Epithelial cell of proximal tubule (primary cell): ENCODE measurements around the gene LEO1. TPM values are rescaled to one million over a fixed set of nuclear protein-coding genes. Genes with fewer than 3 reads are reported as not detected.

ENCODE experiments used
- DNase-seq: peaks from one replicate; pipeline ENCODE4 v3.0.0-alpha.2; 2011; ENCODE audit warnings: low read depth
- H3K4me3 ChIP-seq: 2 replicates; pipeline ENCODE4 v1.5.1; 2011; ENCODE audit warnings: low read depth, mild to moderate bottlenecking, low read length
- total RNA-seq: library from RNA; depleted of rRNA; stranded (reverse); fragments of >200 nt; gene quantifications from 2 replicates; pipeline ENCODE4 v1.2.3, GENCODE V29; 2015
- TF ChIP-seq, protein P1 (sequence below): conservative IDR thresholded peaks from 2 replicates; pipeline ENCODE4 v1.5.1; 2012; ENCODE audit warnings: low read depth, mild to moderate bottlenecking, low read length

The LEO1 gene
- total RNA-seq, 1 donor from 2014 or later: 31.5 TPM

GRCh38 chr15:51908316-51908715, 63.3 kb downstream of the LEO1 start:
- DNase-seq: no peak
- TF ChIP-seq, protein P1, sequence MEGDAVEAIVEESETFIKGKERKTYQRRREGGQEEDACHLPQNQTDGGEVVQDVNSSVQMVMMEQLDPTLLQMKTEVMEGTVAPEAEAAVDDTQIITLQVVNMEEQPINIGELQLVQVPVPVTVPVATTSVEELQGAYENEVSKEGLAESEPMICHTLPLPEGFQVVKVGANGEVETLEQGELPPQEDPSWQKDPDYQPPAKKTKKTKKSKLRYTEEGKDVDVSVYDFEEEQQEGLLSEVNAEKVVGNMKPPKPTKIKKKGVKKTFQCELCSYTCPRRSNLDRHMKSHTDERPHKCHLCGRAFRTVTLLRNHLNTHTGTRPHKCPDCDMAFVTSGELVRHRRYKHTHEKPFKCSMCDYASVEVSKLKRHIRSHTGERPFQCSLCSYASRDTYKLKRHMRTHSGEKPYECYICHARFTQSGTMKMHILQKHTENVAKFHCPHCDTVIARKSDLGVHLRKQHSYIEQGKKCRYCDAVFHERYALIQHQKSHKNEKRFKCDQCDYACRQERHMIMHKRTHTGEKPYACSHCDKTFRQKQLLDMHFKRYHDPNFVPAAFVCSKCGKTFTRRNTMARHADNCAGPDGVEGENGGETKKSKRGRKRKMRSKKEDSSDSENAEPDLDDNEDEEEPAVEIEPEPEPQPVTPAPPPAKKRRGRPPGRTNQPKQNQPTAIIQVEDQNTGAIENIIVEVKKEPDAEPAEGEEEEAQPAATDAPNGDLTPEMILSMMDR: no peak

GRCh38 chr15:51907136-51907862, 64.3 kb downstream of the LEO1 start:
- no peak overlapping the region for H3K4me3 ChIP-seq
- DNase-seq: no peak
- TF ChIP-seq, protein P1: peak; percentile 37

More at GRCh38 chr15:51908316-51908715, 63.3 kb downstream of the LEO1 start:
- H3K4me3 ChIP-seq: no peak overlapping the region

GRCh38 chr15:51904931-51905330, 66.6 kb downstream of the LEO1 start:
- TF ChIP-seq, protein P1: no peak
- H3K4me3 ChIP-seq: no peak overlapping the region
- no peak for DNase-seq

DNA sequence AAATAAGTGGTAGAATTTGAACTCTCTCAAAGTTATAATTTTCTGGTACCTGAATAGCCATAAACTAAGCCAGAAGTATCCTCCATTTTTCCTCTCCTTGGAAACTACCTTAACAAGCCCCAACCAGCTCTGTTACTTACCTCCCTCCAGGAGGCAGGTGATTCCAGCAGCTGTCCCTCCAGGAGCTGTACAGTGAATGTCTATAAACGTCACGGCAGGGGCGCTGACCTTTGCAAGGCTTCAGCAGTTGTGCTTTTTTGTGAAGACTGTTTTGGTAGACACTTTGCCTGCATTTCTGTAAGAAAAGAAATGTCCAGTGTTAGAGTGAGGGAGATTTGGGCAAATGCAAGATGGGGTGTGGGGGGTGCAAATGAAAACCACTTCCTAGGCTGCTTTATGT, 67.2 kb downstream of the LEO1 start:
- H3K4me3 ChIP-seq: no peak overlapping the region
- DNase-seq: no peak
- TF ChIP-seq, protein P1: no peak

GRCh38 chr15:51889486-51889885, 82.1 kb downstream of the LEO1 start:
- DNase-seq: no peak
- no peak overlapping the region for H3K4me3 ChIP-seq
- TF ChIP-seq, protein P1: no peak

DNA sequence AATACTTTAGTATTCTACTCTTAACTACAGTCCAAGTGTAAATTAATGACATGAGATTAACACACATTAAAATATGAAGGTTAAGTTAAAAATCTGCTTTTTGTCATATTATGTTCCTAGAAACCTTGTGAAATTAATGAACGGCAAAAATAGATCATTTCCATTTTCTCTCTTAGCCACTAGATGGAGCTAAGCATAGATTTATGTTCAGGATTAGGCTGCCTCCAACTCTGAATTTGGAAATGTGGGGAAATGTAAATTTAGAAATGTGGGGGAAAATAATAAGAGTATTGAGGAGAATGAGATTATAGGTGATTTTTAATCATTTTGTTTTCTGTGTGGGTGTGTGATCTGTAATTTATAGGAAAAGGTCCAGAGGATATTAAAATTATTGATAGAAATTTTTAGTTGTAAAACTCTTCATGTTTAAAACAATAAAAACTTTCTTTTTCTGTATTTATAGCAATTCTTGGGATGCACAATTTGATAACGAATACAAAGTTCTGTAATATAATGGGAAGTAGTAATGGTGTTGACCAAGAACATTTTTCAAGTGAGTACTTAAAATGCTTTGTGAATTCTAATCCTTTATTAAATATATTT, 82.9 kb downstream of the LEO1 start:
- DNase-seq: no peak
- TF ChIP-seq, protein P1: peak; percentile 76
- H3K4me3 ChIP-seq: no peak overlapping the region

Other genes with a start within 250 kb of the LEO1 start
- 1.7 and 8.0 TPM in 2 replicates for gene LYSMD2, start 234.1 kb downstream of the LEO1 start, total RNA-seq
- gene TMOD2, start 220.2 kb downstream of the LEO1 start, total RNA-seq: 1.5 and 1.6 TPM in 2 replicates
- 36.0 and 42.2 TPM in 2 replicates for gene TMOD3, start 142.1 kb downstream of the LEO1 start, total RNA-seq
- gene MAPK6, start 47.4 kb upstream of the LEO1 start, total RNA-seq: 32.6 and 43.7 TPM in 2 replicates
- 0.51 and 0.58 TPM in 2 replicates for gene BCL2L10, start 141.0 kb upstream of the LEO1 start, total RNA-seq
- 23.7 and 32.1 TPM in 2 replicates for gene GNB5, start 219.6 kb upstream of the LEO1 start, total RNA-seq